ENCODE data around the gene IL17RB. TPM values are rescaled to one million over a fixed set of nuclear protein-coding genes. Genes with fewer than 3 reads are reported as not detected.

IL17RB gene
- total RNA-seq, 2 experiments from 2014 or later: 0.14 to 0.15 TPM

- Mint-ChIP-seq H3K36me3 (ENCODE audit: low read depth) (peaks cover 10% of the 10 kb centered on the region), H3K4me1 (ENCODE audit: low read depth) (no peaks in the 10 kb centered on the region), H3K9me3 (no peaks in the 10 kb centered on the region), H3K4me3 (no peak overlapping the region), H3K27me3 (ENCODE audit: low read depth) (no peaks in the 10 kb centered on the region), H3K27ac (no peak overlapping the region)
- CTCF ChIA-PET: no interaction called here
- no peak for DNase-seq
- intact Hi-C loops (cut with micrococcal nuclease): no loop called here
These were observed 12.8 kb downstream of the IL17RB start for GRCh38 chr3:53859178-53859577.

- Mint-ChIP-seq H3K4me3 (no peak overlapping the region), H3K27me3 (ENCODE audit: low read depth) (no peaks in the 10 kb centered on the region), H3K27ac (no peak overlapping the region), H3K9me3 (no peaks in the 10 kb centered on the region), H3K4me1 (ENCODE audit: low read depth) (no peaks in the 10 kb centered on the region), H3K36me3 (ENCODE audit: low read depth) (peaks cover 16% of the 10 kb centered on the region)
- no peak for DNase-seq
- intact Hi-C loops (cut with micrococcal nuclease): no loop called here
- CTCF ChIA-PET: interaction anchor here (1.4 kb wide), 1 partner anchor 16 kb away, joined by 3 read pairs; no protein-coding TSS in a partner anchor
These were observed 13.8 kb downstream of the IL17RB start for GRCh38 chr3:53860196-53860595.

GRCh38 chr3:53862241-53862640 lies 15.9 kb downstream of the IL17RB start:
- Mint-ChIP-seq H3K36me3 (ENCODE audit: low read depth) (peaks cover 21% of the 10 kb centered on the region), H3K27me3 (ENCODE audit: low read depth) (no peaks in the 10 kb centered on the region), H3K9me3 (no peaks in the 10 kb centered on the region), H3K4me3 (no peak overlapping the region), H3K4me1 (ENCODE audit: low read depth) (no peaks in the 10 kb centered on the region), H3K27ac (no peak overlapping the region)
- CTCF ChIA-PET: no interaction called here
- intact Hi-C loops (cut with micrococcal nuclease): no loop called here
- DNase-seq: no peak

GRCh38 chr3:53863145-53863544 lies 16.8 kb downstream of the IL17RB start:
- Mint-ChIP-seq H3K27ac (no peak overlapping the region), H3K9me3 (no peaks in the 10 kb centered on the region), H3K27me3 (ENCODE audit: low read depth) (no peaks in the 10 kb centered on the region), H3K4me3 (no peak overlapping the region), H3K4me1 (ENCODE audit: low read depth) (peaks cover 2% of the 10 kb centered on the region), H3K36me3 (ENCODE audit: low read depth) (peaks cover 23% of the 10 kb centered on the region)
- CTCF ChIA-PET: no interaction called here
- no peak for DNase-seq
- intact Hi-C loops (cut with micrococcal nuclease): no loop called here

- no peak for DNase-seq
- intact Hi-C loops (cut with micrococcal nuclease): no loop called here
- no peaks in the 10 kb centered on the region for H3K27me3 Mint-ChIP-seq (ENCODE audit: low read depth)
- no peak overlapping the region for H3K27ac Mint-ChIP-seq
- H3K9me3 Mint-ChIP-seq: no peaks in the 10 kb centered on the region
- H3K36me3 Mint-ChIP-seq (ENCODE audit: low read depth): peaks cover 33% of the 10 kb centered on the region
- H3K4me3 Mint-ChIP-seq: no peak overlapping the region
- CTCF ChIA-PET: no interaction called here
- H3K4me1 Mint-ChIP-seq (ENCODE audit: low read depth): peaks cover 3% of the 10 kb centered on the region
These were observed 19.5 kb downstream of the IL17RB start for GRCh38 chr3:53865732-53866499.

DNA sequence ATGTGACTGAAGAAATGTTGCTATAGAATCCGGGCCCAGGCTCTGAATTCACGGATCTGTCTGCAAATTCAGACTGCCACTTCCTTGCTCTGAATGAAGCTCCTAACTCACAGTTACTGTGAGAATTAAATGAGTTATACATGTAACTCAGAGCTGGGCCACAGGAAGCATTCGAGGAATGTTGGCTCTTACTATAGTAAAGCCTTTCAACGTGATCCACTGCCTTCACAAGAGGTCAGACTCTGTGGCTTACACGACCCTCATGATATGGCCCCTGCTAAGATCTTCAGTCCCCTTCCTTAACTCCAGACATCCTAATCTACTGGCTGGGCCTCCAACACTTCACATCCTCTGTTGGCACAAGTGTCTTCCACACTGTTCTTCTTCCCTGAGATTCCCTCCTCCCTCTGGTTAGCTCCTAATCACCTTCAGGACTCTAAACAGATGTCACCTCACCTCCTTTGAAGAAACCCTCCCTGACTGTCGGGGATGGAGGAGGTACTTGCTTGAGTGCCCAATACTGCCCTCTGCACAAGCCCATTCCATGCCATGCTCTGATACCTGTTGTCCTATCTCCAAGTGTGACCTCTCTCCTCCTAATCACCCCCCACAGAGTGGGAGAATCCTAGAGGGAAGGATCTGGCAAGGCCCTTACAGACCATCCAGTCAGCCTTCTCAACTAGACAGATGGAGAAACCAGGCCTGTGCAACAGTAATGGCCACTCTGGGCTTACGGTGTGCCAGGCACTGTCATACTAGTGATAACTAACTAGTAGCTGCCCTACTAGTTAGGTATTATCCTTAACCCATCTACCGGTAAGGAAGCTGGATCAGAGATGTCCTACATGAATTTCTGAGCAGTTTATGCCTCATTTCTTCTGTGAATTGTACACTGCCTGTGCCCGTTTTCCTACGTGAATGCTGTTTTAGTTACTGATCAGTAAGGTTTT lies 34.3 kb downstream of the IL17RB start:
- CTCF ChIA-PET: interaction anchor here (1.1 to 1.3 kb wide), 2 partner anchors 10 to 171 kb away, joined by 3 to 4 read pairs; no protein-coding TSS in a partner anchor
- Mint-ChIP-seq H3K27me3 (ENCODE audit: low read depth) (no peaks in the 10 kb centered on the region), H3K4me3 (peak overlapping the region; percentile 100), H3K9me3 (no peaks in the 10 kb centered on the region), H3K27ac (peak overlapping the region; percentile 56), H3K36me3 (ENCODE audit: low read depth) (peaks cover 27% of the 10 kb centered on the region), H3K4me1 (ENCODE audit: low read depth) (peaks cover 18% of the 10 kb centered on the region)
- DNase-seq: no peak
- intact Hi-C loops (cut with micrococcal nuclease): no loop called here

DNA sequence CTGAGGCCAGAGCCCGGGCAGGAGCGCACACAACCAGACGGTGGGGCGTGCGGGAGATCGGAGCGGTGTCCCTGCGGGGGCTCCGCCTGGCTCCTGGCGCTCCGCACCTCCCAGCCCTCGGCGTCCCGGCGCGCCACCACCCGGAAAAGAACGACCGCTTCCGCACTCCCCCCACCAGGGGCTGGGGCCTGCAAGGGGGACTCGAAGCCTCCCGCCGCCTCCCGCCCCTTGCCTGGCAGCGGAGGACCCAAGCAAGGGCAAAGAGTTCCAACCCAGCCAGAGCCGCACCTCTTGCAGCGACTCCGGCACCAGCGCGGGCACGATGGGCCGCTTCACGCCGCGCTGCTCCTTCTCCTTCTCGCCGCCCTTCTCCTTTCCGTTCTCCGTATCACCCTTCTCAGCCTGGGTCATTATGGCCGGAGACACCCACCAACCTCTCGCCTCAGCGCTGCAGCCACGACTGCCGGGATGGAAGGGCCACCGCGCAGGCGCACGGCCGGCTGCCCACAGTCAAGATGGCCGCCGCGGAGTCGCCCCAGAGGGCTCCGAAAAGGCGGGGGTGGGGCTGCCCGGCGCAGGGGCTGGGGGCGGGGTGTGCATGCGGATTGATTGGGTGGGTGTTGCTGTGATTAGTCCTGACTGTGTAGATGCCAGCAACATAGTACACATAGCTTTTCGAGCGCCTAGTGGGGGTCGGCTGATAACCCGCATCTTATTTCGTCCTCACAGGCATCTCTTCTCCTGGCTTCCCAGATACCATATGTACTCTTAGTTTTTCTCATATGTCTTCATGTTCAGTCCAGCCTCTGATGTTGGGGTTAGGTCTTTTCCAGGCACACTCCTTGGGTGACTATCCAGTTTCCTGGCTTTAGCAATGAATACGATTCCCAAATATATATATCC lies 35.6 kb downstream of the IL17RB start, which contains the start of gene ACTR8:
Gene ACTR8, minus strand, starts transcription at position 462 of the 903 bp plus-strand sequence. Its CDS starts 51 bp downstream, at position 411.
- intact Hi-C loops (cut with micrococcal nuclease): loop anchor here (1.0 kb wide), 1 partner anchor 9 kb away; the partner anchor contains the start of gene SELENOK
- Mint-ChIP-seq H3K27ac (peak within 1 kb of the TSS; percentile 97), H3K36me3 (ENCODE audit: low read depth) (peaks cover 23% of the 10 kb centered on the region), H3K4me1 (ENCODE audit: low read depth) (peaks cover 22% of the 10 kb centered on the region), H3K27me3 (ENCODE audit: low read depth) (no peaks in the 10 kb centered on the region), H3K4me3 (peak within 1 kb of the TSS; percentile 100), H3K9me3 (no peaks in the 10 kb centered on the region)
- peak; percentile 81 for DNase-seq
- CTCF ChIA-PET: interaction anchor here (1.1 kb wide), 1 partner anchor 172 kb away, joined by 3 read pairs; no protein-coding TSS in a partner anchor

DNA sequence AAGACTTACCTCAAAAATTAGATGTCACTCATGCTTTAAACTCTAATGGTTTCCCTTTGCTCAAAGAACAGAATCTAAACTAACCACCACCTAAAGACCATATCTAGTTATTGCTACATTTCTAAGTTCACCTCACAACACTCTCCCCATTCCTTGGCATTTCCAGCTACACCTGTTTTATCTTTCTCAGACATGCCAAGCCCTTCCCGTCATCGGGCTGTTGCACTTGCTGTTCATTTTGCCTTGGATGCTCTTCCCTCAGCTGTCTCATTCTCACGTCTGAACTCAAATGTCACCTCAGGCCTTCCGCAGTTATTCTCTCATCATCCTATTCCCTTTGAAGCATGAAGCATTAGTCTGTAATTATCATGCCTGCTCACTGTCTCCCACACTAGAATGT lies 36.6 kb downstream of the IL17RB start:
- H3K9me3 Mint-ChIP-seq: no peaks in the 10 kb centered on the region
- peak overlapping the region; percentile 32 for H3K27ac Mint-ChIP-seq
- H3K4me1 Mint-ChIP-seq (ENCODE audit: low read depth): peaks cover 32% of the 10 kb centered on the region
- no peaks in the 10 kb centered on the region for H3K27me3 Mint-ChIP-seq (ENCODE audit: low read depth)
- peak overlapping the region; percentile 100 for H3K4me3 Mint-ChIP-seq
- DNase-seq: no peak
- CTCF ChIA-PET: no interaction called here
- intact Hi-C loops (cut with micrococcal nuclease): no loop called here
- peaks cover 17% of the 10 kb centered on the region for H3K36me3 Mint-ChIP-seq (ENCODE audit: low read depth)

DNA sequence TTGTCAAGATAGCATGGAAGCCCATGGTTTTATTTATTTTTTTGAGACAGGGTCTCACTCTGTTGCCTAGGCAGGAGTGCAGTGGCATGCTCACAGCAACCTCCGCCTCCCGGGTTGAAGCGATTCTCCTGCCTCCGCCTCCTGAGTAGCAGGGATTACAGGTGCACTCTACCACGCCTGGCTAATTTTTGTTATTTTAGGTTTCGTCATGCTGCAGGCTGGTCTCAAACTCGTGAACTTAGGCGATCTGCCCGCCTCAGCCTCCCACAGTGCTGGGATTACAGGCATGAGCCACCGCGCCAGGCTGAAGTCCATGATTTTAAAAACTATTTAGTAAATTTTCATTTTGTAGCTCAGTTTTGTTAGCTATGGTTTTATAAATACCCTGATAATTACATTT lies 38.3 kb downstream of the IL17RB start:
- H3K27me3 Mint-ChIP-seq (ENCODE audit: low read depth): no peaks in the 10 kb centered on the region
- H3K36me3 Mint-ChIP-seq (ENCODE audit: low read depth): peaks cover 21% of the 10 kb centered on the region
- H3K4me3 Mint-ChIP-seq: no peak overlapping the region
- CTCF ChIA-PET: no interaction called here
- H3K9me3 Mint-ChIP-seq: no peaks in the 10 kb centered on the region
- no peak for DNase-seq
- intact Hi-C loops (cut with micrococcal nuclease): no loop called here
- H3K27ac Mint-ChIP-seq: no peak overlapping the region
- H3K4me1 Mint-ChIP-seq (ENCODE audit: low read depth): peaks cover 43% of the 10 kb centered on the region

DNA sequence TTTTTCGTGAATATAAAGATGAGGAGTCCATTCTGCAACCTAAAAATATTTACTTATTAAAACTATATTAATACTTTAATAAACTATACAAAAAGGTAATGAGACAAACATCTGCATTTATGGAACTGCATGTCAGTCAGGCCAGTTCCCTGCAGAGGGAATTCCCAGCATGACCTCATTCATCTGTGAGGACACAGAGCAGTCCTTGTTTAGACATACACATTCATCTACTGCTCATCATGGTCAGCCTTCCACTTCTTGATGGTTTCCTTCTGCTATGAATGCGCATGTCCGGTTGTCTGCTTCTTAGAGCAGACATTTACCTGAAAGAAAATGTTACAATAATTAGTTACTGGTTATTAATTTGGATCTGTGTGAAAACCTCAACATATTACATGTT lies 38.9 kb downstream of the IL17RB start:
- DNase-seq: no peak
- Mint-ChIP-seq H3K27ac (no peak overlapping the region), H3K4me1 (ENCODE audit: low read depth) (peaks cover 44% of the 10 kb centered on the region), H3K36me3 (ENCODE audit: low read depth) (peaks cover 21% of the 10 kb centered on the region), H3K4me3 (no peak overlapping the region), H3K9me3 (no peaks in the 10 kb centered on the region), H3K27me3 (ENCODE audit: low read depth) (no peaks in the 10 kb centered on the region)
- intact Hi-C loops (cut with micrococcal nuclease): no loop called here
- CTCF ChIA-PET: no interaction called here

- CTCF ChIA-PET: no interaction called here
- Mint-ChIP-seq H3K27ac (no peak overlapping the region), H3K9me3 (no peaks in the 10 kb centered on the region), H3K27me3 (ENCODE audit: low read depth) (no peaks in the 10 kb centered on the region), H3K36me3 (ENCODE audit: low read depth) (peaks cover 22% of the 10 kb centered on the region), H3K4me3 (no peak overlapping the region), H3K4me1 (ENCODE audit: low read depth) (peaks cover 44% of the 10 kb centered on the region)
- intact Hi-C loops (cut with micrococcal nuclease): no loop called here
- DNase-seq: no peak
These were observed 41.1 kb downstream of the IL17RB start for GRCh38 chr3:53887446-53887845.

GRCh38 chr3:53888232-53888631 lies 41.9 kb downstream of the IL17RB start:
- Mint-ChIP-seq H3K27me3 (ENCODE audit: low read depth) (no peaks in the 10 kb centered on the region), H3K4me1 (ENCODE audit: low read depth) (peaks cover 47% of the 10 kb centered on the region), H3K9me3 (no peaks in the 10 kb centered on the region), H3K27ac (no peak overlapping the region), H3K36me3 (ENCODE audit: low read depth) (peaks cover 22% of the 10 kb centered on the region), H3K4me3 (no peak overlapping the region)
- intact Hi-C loops (cut with micrococcal nuclease): no loop called here
- CTCF ChIA-PET: no interaction called here
- no peak for DNase-seq
